ENCODE measurements around the gene IER5. TPM values are rescaled to one million over a fixed set of nuclear protein-coding genes. Genes with fewer than 3 reads are reported as not detected.

The IER5 gene
- total and polyA plus RNA-seq, 2 donors from 2014 or later: 3.9 to 11.0 TPM

GRCh38 chr1:181126289-181126688 is 37.8 kb downstream of the IER5 start:
- Histone ChIP-seq H3K27me3 (ENCODE audit: control insufficient read depth, insufficient read depth, low read length) (no peaks in the 10 kb centered on the region), H3K9me3 (ENCODE audit: control insufficient read depth in 2 of 3, insufficient read depth in 1 of 3, low read length in 3 of 3) (no peaks in the 10 kb centered on the region), H3K27ac (ENCODE audit: low read depth in 2 of 2, low read length in 2 of 2) (no peak overlapping the region), H3K4me3 (ENCODE audit: low read length in 3 of 3) (no peak overlapping the region), H3K4me1 (ENCODE audit: control insufficient read depth in 2 of 3, insufficient read depth in 2 of 3, low read depth in 1 of 3, low read length in 3 of 3) (peaks cover 0 to 13% (median 5%) of the 10 kb centered on the region in 3 donors), H3K36me3 (ENCODE audit: control insufficient read depth in 2 of 3, insufficient read depth in 3 of 3, low read length in 3 of 3) (no peaks in the 10 kb centered on the region), H3K9ac (ENCODE audit: low read length in 3 of 3) (no peak overlapping the region)
- intact Hi-C loops (cut with DNase I): no loop called here
- TF ChIP-seq CTCF (IDR thresholded peaks at IDR 0.05; ENCODE audit: borderline replicate concordance, extremely low read depth, insufficient read depth): no peak
- FAIRE-seq (no peak), DNase-seq (no peak)

- no peak overlapping the region for H3K9ac ChIP-seq (ENCODE audit: low read length in 3 of 3)
- H3K27ac ChIP-seq (ENCODE audit: low read depth in 2 of 2, low read length in 2 of 2): no peak overlapping the region
- peak in 2 of 5 donors; percentile 47 to 58 for DNase-seq
Observed at GRCh38 chr1:181126871-181127587, 38.5 kb downstream of the IER5 start.

GRCh38 chr1:181127898-181128453 is 39.5 kb downstream of the IER5 start:
- no peak for FAIRE-seq
- TF ChIP-seq CTCF (IDR thresholded peaks at IDR 0.05; ENCODE audit: borderline replicate concordance, extremely low read depth, insufficient read depth): no peak
- Histone ChIP-seq H3K4me3 (ENCODE audit: low read length in 3 of 3) (no peak overlapping the region), H3K27me3 (ENCODE audit: control insufficient read depth, insufficient read depth, low read length) (no peaks in the 10 kb centered on the region), H3K27ac (ENCODE audit: low read depth in 2 of 2, low read length in 2 of 2) (no peak overlapping the region), H3K9ac (ENCODE audit: low read length in 3 of 3) (no peak overlapping the region), H3K4me1 (ENCODE audit: control insufficient read depth in 2 of 3, insufficient read depth in 2 of 3, low read depth in 1 of 3, low read length in 3 of 3) (peaks cover 0 to 13% (median 5%) of the 10 kb centered on the region in 3 donors), H3K36me3 (ENCODE audit: control insufficient read depth in 2 of 3, insufficient read depth in 3 of 3, low read length in 3 of 3) (no peaks in the 10 kb centered on the region), H3K9me3 (ENCODE audit: control insufficient read depth in 2 of 3, insufficient read depth in 1 of 3, low read length in 3 of 3) (no peaks in the 10 kb centered on the region)
- DNase-seq: no peak
- intact Hi-C loops (cut with DNase I): no loop called here

More at GRCh38 chr1:181126871-181127587, 38.5 kb downstream of the IER5 start:
- H3K9me3 ChIP-seq (ENCODE audit: control insufficient read depth in 2 of 3, insufficient read depth in 1 of 3, low read length in 3 of 3): no peaks in the 10 kb centered on the region
- H3K4me3 ChIP-seq (ENCODE audit: low read length in 3 of 3): no peak overlapping the region
- peaks cover 0 to 13% (median 5%) of the 10 kb centered on the region in 3 donors for H3K4me1 ChIP-seq (ENCODE audit: control insufficient read depth in 2 of 3, insufficient read depth in 2 of 3, low read depth in 1 of 3, low read length in 3 of 3)
- intact Hi-C loops (cut with DNase I): no loop called here
- FAIRE-seq: no peak
- H3K36me3 ChIP-seq (ENCODE audit: control insufficient read depth in 2 of 3, insufficient read depth in 3 of 3, low read length in 3 of 3): no peaks in the 10 kb centered on the region
- H3K27me3 ChIP-seq (ENCODE audit: control insufficient read depth, insufficient read depth, low read length): no peaks in the 10 kb centered on the region
- TF ChIP-seq CTCF (IDR thresholded peaks at IDR 0.05; ENCODE audit: borderline replicate concordance, extremely low read depth, insufficient read depth): no peak

Data from kidney (tissue), 14 donors.